A673 (cell line): ENCODE measurements around the gene E2F3. TPM values are rescaled to one million over a fixed set of nuclear protein-coding genes. Genes with fewer than 3 reads are reported as not detected.

Experiments
- BruUV-seq: library from RNA; stranded (reverse); fragments of 400-500 nt; replicated peaks from 2 replicates; lab custom pipeline; 2021; lab: Mats Ljungman, UMichigan
- CTCF ChIA-PET: fragments of 300-600 bp; sonication (Branson Sonifier 250); formaldehyde crosslinking; loops from one replicate; lab custom pipeline; 2022; ENCODE audit warnings: antibody characterized with exemption; lab: Charles Lee
- POLR2A ChIA-PET: fragments of 300-600 bp; sonication (Branson Sonifier 250); formaldehyde crosslinking; loops from one replicate; lab custom pipeline; 2022; ENCODE audit warnings: antibody characterized with exemption; ENCODE audit not compliant: low non-redundant PET; lab: Charles Lee
- DNase-seq: peaks from one replicate; pipeline ENCODE4 v3.0.0-alpha.2; 2015; ENCODE audit warnings: low spot score
- H3K27ac ChIP-seq: fragments of 200-600 bp; sonication (generic); 2 replicates; pipeline ENCODE4 v1.5.1; 2016; ENCODE audit warnings: mixed run types, low read depth, mild to moderate bottlenecking, mixed read lengths, antibody characterized with exemption, low read length; ENCODE audit not compliant: poor library complexity, severe bottlenecking
- H3K27me3 ChIP-seq: fragments of 200-600 bp; sonication (generic); replicated peaks from 2 replicates; pipeline ENCODE4 v1.6.1; 2017; ENCODE audit warnings: mixed run types, low read depth, mild to moderate bottlenecking, mixed read lengths, antibody characterized with exemption, low read length; ENCODE audit not compliant: insufficient read depth, poor library complexity
- H3K36me3 ChIP-seq: fragments of 200-600 bp; sonication (generic); 2 replicates; pipeline ENCODE4 v1.6.1; 2016; ENCODE audit warnings: mixed run types, mild to moderate bottlenecking, mixed read lengths, antibody characterized with exemption, low read length; ENCODE audit not compliant: insufficient read depth, poor library complexity, severe bottlenecking
- H3K4me1 ChIP-seq: fragments of 200-600 bp; sonication (generic); 2 replicates; pipeline ENCODE4 v1.6.1; 2017; ENCODE audit warnings: mixed run types, mild to moderate bottlenecking, mixed read lengths, antibody characterized with exemption, low read length; ENCODE audit not compliant: insufficient read depth, poor library complexity, severe bottlenecking
- H3K4me3 ChIP-seq: fragments of 200-600 bp; sonication (generic); 2 replicates; pipeline ENCODE4 v1.5.1; 2016; ENCODE audit warnings: low read depth, mixed run types, mild to moderate bottlenecking, mixed read lengths, low read length; ENCODE audit not compliant: poor library complexity, severe bottlenecking
- H3K9me3 ChIP-seq: fragments of 200-600 bp; sonication (generic); 2 replicates; pipeline ENCODE4 v1.6.1; 2016; ENCODE audit warnings: mixed run types, low read depth, mild to moderate bottlenecking, mixed read lengths, antibody characterized with exemption, low read length; ENCODE audit not compliant: poor library complexity, severe bottlenecking
- EZH2 ChIP-seq: fragments of 200-600 bp; sonication (generic); IDR thresholded peaks from 2 replicates; pipeline ENCODE4 v1.6.1; 2017; ENCODE audit warnings: borderline replicate concordance, low read depth, mild to moderate bottlenecking, mixed read lengths, antibody characterized with exemption, low read length; ENCODE audit not compliant: poor library complexity, severe bottlenecking
- intact Hi-C: fragments of 100-400 bp; cut with micrococcal nuclease; formaldehyde crosslinking; loops from one replicate; pipeline ENCODE4 v1.10.0; 2022; ENCODE audit not compliant: unreplicated experiment
- total RNA-seq: library from RNA; stranded (reverse); gene quantifications from 2 replicates; pipeline ENCODE4 v1.2.3, GENCODE V29; 2021
- TF ChIP-seq, protein P1 (sequence below): fragments of 300-800, 200-600 bp; sonication (generic); conservative IDR thresholded peaks from 2 replicates; pipeline ENCODE4 v1.5.1; 2017; ENCODE audit warnings: low read depth, mild to moderate bottlenecking, antibody characterized with exemption, low read length, moderate library complexity, mixed read lengths

Gene E2F3
- total RNA-seq, 1 experiment from 2014 or later: 42.4 TPM

DNA sequence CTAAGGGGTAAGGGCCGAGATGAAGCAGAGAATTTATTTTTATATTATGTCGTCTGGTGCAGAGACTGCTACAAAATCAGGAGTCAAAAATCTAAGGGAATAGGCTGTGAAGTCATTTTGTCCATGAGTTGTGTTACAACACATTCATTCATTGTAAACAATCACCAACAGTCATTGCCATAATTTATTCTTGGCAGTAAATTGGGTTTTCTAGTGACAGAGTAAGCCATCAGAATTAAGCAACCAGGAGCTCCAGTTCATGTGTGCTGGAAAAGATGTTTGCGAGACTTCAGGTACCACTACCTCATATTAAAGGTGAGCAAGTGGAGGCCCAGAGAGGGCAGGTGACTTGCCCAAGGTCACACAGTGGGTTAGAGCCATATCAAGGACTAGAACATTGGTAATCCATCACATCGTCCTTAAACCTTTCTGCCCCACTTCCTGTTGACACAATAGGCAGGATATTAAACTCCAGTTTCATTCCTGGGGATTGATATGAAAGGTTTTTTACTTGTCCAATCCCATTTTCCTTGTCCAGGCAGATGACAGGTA is 46.0 kb downstream of the E2F3 start:
- intact Hi-C loops: no loop called here
- POLR2A ChIA-PET: no interaction called here
- Histone ChIP-seq H3K27me3 (no peaks in the 10 kb centered on the region), H3K27ac (no peak overlapping the region), H3K4me3 (no peak overlapping the region), H3K4me1 (no peaks in the 10 kb centered on the region), H3K9me3 (peaks cover 6% of the 10 kb centered on the region), H3K36me3 (no peaks in the 10 kb centered on the region)
- no TSS peak for BruUV-seq
- CTCF ChIA-PET: no interaction called here
- DNase-seq: no peak
- TF ChIP-seq EZH2: no peak
- TF ChIP-seq, protein P1, sequence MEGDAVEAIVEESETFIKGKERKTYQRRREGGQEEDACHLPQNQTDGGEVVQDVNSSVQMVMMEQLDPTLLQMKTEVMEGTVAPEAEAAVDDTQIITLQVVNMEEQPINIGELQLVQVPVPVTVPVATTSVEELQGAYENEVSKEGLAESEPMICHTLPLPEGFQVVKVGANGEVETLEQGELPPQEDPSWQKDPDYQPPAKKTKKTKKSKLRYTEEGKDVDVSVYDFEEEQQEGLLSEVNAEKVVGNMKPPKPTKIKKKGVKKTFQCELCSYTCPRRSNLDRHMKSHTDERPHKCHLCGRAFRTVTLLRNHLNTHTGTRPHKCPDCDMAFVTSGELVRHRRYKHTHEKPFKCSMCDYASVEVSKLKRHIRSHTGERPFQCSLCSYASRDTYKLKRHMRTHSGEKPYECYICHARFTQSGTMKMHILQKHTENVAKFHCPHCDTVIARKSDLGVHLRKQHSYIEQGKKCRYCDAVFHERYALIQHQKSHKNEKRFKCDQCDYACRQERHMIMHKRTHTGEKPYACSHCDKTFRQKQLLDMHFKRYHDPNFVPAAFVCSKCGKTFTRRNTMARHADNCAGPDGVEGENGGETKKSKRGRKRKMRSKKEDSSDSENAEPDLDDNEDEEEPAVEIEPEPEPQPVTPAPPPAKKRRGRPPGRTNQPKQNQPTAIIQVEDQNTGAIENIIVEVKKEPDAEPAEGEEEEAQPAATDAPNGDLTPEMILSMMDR: no peak

DNA sequence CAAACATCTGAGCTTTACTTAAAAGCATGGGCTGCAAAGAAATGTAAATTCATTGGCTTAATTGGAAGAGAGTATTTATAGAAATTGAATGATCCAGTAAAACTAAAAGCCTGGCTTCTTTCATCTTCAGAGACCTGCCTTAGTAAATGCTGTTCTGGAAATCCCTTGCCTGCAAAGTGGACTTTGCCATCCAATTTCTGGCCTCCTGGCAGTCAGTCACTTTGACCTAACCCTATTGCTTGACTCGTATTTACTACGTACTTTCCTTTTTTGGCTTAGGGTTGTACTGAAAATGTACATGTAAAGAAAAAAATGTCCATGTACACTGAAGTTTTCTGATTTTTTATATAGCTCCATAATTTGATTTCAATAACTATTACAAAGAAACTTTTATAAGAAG is 47.1 kb downstream of the E2F3 start:
- no TSS peak for BruUV-seq
- no peak overlapping the region for H3K4me3 ChIP-seq
- TF ChIP-seq, protein P1: no peak
- no peak for TF ChIP-seq EZH2
- intact Hi-C loops: no loop called here
- no peak overlapping the region for H3K27ac ChIP-seq
- H3K27me3 ChIP-seq: no peaks in the 10 kb centered on the region
- H3K36me3 ChIP-seq: no peaks in the 10 kb centered on the region
- no peak for DNase-seq
- CTCF ChIA-PET: no interaction called here
- H3K4me1 ChIP-seq: no peaks in the 10 kb centered on the region
- POLR2A ChIA-PET: interaction anchor here (0.6 kb wide), 1 partner anchor 1903 kb away, joined by 19 read pairs; no protein-coding TSS in a partner anchor
- peaks cover 6% of the 10 kb centered on the region for H3K9me3 ChIP-seq

DNA sequence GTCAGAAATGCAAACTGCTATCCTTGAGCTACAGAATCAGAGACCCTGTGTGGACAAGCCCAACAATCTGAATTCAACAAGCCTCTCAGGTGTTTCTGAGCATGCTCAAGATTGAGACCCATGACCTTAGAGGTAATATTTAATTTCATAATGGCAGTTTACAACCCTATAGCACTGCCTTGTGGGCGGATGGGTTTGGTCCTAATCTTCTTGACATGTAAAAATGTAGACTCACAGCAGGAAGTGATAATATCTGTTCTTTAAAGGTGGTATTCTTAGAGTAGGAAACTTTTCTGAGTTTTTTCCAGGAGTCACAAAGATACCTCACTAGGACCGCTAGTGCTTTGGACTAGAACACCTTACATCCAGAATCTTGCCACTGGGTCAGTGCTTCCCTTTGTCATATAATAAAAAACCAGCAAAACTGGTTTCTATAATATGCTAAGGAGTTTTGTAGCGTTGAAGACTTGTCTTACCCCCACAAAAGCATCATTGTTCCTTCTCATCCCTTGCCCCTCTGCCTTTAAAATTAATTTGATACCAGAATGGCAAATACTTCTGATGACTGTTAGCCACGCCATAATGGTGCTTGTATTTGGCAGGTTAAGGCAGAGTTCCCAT is 52.6 kb downstream of the E2F3 start:
- Histone ChIP-seq H3K36me3 (no peaks in the 10 kb centered on the region), H3K27ac (no peak overlapping the region), H3K9me3 (peaks cover 6% of the 10 kb centered on the region), H3K4me3 (no peak overlapping the region), H3K27me3 (no peaks in the 10 kb centered on the region), H3K4me1 (no peaks in the 10 kb centered on the region)
- CTCF ChIA-PET: no interaction called here
- intact Hi-C loops: no loop called here
- DNase-seq: no peak
- BruUV-seq: no TSS peak
- TF ChIP-seq EZH2: no peak
- TF ChIP-seq, protein P1: no peak
- POLR2A ChIA-PET: interaction anchor here (0.7 kb wide), 1 partner anchor 1989 kb away, joined by 3 read pairs; no protein-coding TSS in a partner anchor
